Omental fat pad (tissue), 4 donors: ENCODE measurements around the gene ANXA5. TPM values are rescaled to one million over a fixed set of nuclear protein-coding genes. Genes with fewer than 3 reads are reported as not detected.
A peak's percentile ranks its signal among the peaks of the same experiment; 100 is the strongest.

ENCODE experiments used
- ATAC-seq: fragments of 150-250 bp; one replicate; pipeline ENCODE4 v1.9.1; 2016; ENCODE audit warnings: mild to moderate bottlenecking, moderate library complexity; ENCODE audit not compliant: low FRiP score
- DNase-seq: peaks from one replicate; pipeline ENCODE4 v3.0.0-alpha.2; 2019; ENCODE audit warnings: low spot score
- total RNA-seq, 4 donors: library from RNA; depleted of rRNA; stranded (reverse); fragments of >200 nt; gene quantifications; one replicate each; pipeline ENCODE4 v1.1.0, GENCODE V29; 2016
- TF ChIP-seq, protein P1 (sequence below), 3 donors: fragments of 450-650 bp; IDR thresholded peaks; one replicate each; pipeline ENCODE4 v1.5.1; 2016 to 2017; ENCODE audit warnings: antibody characterized with exemption in 3 of 3, mild to moderate bottlenecking in 3 of 3, moderate library complexity in 2 of 3

The ANXA5 gene
- total RNA-seq, 4 donors from 2014 or later: 319 to 810 (median 629) TPM

DNA sequence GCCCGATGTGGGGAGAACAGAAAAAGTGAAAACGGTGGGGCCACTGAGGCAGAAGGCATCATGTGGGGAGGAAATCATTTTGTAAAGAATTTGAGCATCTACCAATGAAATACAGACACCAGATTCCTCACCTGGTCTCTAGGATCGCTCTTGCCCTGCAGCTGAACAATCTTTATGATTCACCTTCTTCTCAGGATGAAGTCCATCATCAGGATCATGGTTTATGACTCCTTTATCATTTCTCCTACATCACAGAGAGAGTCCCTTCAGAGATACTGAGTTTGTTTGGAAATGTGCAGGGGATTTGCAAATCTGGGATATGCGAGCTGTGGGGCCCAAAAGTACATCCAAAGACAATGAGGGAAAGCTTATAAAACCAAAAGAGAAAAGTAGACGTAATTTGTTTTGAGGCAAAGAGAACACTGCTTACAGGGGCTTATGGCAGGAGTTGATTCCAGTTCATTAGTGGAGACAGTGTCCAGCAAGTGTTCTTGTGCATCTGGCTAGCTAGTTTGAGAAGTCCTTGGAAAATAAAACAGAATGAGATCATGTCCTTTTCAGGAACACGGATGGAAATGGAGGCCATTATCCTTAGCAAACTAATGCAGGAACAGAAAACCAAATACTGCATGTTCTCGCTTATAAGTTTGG, 15.3 kb upstream of the ANXA5 start:
- TF ChIP-seq, protein P1, sequence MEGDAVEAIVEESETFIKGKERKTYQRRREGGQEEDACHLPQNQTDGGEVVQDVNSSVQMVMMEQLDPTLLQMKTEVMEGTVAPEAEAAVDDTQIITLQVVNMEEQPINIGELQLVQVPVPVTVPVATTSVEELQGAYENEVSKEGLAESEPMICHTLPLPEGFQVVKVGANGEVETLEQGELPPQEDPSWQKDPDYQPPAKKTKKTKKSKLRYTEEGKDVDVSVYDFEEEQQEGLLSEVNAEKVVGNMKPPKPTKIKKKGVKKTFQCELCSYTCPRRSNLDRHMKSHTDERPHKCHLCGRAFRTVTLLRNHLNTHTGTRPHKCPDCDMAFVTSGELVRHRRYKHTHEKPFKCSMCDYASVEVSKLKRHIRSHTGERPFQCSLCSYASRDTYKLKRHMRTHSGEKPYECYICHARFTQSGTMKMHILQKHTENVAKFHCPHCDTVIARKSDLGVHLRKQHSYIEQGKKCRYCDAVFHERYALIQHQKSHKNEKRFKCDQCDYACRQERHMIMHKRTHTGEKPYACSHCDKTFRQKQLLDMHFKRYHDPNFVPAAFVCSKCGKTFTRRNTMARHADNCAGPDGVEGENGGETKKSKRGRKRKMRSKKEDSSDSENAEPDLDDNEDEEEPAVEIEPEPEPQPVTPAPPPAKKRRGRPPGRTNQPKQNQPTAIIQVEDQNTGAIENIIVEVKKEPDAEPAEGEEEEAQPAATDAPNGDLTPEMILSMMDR (IDR thresholded peaks at IDR 0.05): no peak
- ATAC-seq (peak; percentile 44), DNase-seq (no peak)

DNA sequence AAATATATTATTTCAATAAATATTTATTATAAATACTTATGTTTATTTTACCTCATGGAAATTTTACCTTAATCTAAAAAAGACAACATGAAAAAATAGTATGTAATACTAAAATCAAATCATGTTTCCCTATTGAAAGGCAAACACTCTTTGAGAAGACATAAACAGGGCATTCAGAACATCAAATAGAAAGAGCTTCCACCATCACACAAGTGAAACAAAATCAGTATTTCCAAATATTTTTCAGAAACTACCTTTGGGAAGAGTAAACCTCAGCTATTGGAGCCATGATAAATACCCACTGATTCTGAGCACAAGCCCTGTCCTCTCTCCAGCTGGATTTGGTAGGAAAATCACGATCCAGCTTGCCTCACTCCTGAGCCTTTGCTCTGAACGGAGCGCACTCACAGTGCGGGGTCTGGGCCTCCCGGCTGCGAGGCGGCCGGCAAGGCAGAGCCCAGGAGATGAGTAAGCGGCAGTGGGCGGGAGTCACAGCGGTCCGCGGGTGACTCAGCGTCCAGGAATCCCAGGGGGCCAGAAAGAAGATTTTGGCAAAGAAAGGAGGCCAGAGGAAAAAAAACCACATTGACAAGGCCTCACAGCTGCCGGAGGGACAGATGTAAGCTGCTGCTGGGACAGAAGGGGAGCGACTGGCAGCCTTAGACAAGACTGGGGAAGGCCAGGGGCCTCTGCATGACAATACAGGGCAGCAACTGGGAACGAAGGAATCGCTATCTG, 14.7 kb upstream of the ANXA5 start:
- DNase-seq (peak; percentile 85), ATAC-seq (peak; percentile 100)
- TF ChIP-seq, protein P1 (IDR thresholded peaks at IDR 0.05): no peak

DNA sequence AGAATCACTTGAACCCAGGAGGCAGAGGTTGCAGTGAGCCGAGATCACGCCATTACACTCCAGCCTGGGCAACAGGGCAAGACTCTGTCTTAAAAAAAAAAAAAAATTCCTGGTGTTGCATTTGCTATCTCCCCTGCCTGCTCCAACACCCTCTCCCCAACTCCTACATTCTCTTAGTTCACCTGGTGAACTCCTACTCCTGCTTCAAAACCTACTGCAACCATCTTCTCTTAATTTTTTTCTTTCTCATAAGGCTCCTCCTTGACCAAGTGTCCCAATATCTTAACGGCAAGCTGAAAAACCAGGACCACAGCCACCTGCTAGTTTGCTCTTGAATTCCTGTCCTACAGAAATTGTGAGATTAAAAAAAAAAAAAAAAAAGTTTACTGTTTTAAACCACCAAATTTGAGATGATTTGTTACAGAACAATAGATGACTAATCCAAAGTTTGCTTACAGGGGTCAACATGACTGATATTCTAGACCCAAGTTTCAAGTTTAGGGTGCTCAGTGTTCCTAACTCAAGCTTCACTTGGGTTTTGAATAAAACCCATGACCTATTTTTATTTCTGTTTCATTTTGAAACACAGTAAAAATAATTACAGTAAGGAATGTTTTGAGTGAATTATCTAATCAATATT, 13.1 kb upstream of the ANXA5 start:
- ATAC-seq: no peak
- DNase-seq: no peak
- TF ChIP-seq, protein P1 (IDR thresholded peaks at IDR 0.05): no peak

DNA sequence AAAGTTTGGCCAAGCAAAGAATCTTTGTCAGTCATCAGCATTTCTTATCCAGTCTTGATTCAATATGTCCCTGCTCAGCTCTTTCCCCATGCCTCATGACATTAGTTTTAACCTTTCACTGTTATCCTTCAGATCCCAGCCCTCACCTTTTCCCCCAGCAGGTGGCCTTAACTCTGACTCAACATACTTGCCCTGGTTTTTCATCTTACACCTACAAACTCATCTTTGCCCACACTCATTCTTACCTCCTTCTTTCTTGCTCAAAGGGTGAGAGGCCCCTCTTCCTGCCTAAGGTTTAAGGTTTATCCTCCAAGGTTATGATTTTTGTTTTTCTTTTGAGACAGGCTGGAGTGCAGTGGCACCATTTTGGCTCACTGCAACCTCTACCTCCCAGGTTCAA, 10.6 kb upstream of the ANXA5 start:
- TF ChIP-seq, protein P1 (IDR thresholded peaks at IDR 0.05): no peak
- ATAC-seq: no peak
- no peak for DNase-seq

DNA sequence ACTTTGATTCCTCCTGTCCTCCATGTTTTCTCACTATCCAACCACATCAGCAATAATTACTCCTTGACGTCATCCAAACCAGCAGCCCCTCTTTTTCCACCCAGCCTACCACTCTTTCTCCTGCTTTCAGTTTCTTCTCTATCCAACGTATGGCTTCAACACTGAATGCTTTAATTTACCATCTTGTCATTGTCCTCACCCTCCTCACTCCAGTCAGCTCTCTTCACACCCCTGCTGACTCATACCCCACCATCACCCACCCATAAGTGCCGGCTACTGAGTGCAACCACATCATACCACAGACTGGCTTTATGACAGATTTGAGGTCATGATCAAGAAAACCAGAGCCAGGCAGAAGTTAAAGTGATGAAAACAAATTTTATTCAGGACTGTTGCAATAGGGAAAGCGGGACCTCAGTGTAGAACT, 9.8 kb upstream of the ANXA5 start:
- DNase-seq: no peak
- no peak for ATAC-seq
- TF ChIP-seq, protein P1 (IDR thresholded peaks at IDR 0.05): no peak

DNA sequence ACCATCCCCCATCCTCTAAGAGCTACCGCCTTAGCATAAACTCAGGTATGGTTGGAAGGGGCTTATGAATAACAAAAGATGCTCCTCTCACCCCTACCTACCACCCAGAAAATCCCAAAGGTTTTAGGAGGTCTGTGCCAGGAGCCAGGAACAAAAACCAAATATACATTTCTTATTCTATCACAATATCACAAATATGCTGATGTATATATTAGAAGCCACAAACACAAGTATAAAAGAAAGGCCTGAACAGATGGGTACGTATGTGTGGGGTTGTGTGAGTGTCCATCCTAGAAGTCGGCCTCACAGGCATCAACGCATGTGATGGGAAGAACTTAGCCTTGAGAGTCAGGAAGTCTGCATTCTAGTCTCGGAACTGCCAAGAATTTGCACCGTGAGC, 8.7 kb upstream of the ANXA5 start:
- DNase-seq: no peak
- TF ChIP-seq, protein P1 (IDR thresholded peaks at IDR 0.05): no peak
- no peak for ATAC-seq
